Retinal pigment epithelial cell (primary cell): ENCODE data around the gene SMARCC1.

Source experiments
- DNase-seq: peaks from one replicate; pipeline ENCODE4 v3.0.0-alpha.2; 2010; ENCODE audit warnings: low read depth
- H3K4me3 ChIP-seq: 2 replicates; pipeline ENCODE4 v1.5.1; 2011; ENCODE audit warnings: mild to moderate bottlenecking, low read length, control low read depth, moderate library complexity
- CTCF ChIP-seq: conservative IDR thresholded peaks from 2 replicates; pipeline ENCODE4 v1.5.1; 2011; ENCODE audit warnings: low read depth, low read length, control low read depth, inconsistent platforms

SMARCC1 gene

DNA sequence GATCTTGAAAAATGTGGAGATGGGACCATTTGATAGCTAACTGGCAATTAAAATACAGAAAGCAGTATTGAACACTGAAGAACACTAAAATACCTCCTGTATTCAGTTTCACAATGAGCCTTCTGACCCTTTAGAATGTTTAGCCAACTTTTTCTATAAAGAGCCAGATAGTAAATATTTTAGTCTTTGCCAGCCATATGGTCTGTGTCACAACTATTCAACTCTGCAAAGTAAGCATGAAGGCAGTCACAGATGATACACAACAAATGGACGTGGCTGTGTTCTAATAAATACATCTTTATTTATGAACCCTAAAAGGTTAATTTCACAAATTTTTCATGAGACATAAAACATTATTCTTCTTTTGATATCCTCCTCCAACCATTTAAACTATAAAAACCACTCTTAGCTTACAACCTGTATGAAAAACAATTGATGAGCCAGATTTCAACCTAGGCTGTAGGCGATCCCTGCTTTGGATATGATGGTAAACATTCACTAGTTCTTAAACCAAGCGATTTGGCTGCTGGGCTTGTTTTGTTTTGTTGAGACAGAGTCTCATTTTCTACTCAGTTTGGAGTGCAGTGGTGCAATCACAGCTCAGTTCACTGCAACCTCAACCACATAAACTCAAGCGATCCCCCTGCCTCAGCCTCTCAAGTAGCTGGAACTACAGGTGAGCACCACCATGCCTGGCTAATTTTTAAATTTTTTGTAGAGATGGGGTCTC is 189.5 kb downstream of the SMARCC1 start:
- DNase-seq = no peak
- no peak for TF ChIP-seq CTCF

DNA sequence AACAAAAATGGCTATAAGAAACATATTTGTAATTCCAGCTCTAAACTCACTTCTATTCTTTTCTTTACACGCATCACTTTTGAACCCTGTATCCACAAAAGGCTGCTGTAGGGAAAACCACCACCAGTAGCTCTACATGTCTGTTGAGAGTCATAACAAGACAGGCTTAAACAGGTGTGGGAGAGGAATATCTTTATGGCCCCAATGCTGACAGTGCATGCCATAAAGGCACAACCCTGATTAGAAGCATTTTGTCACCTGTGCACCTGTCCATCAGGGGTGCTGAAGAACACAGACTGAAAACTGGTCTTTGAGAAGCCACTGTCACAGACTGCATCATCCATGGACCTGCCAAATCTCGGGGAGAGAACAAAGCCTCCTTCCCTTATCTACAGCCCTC is 191.5 kb downstream of the SMARCC1 start:
- TF ChIP-seq CTCF = no peak
- no peak for DNase-seq
- H3K4me3 ChIP-seq = no peak overlapping the region

More for the DNA sequence above, 189.5 kb downstream of the SMARCC1 start:
- no peak overlapping the region for H3K4me3 ChIP-seq

DNA sequence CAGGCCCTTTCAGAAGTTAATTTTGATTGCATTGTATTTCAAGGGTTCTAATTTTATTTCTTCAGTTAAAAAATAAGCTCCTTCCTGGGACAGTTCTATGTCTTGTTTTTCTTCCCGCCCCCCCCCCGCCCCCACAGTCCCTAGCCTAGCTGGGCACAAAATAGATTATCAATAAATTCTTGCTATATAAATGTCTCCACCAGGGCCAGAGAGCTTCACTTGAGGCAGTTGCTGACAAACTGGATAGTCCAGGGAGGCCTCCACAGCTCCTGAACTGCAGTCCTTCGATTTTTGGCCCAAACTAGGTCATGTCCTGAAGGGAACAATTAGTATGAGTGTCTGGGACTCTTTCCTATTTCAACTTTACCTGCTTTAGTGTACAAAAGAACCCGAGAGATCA is 193.1 kb downstream of the SMARCC1 start:
- DNase-seq = no peak

DNA sequence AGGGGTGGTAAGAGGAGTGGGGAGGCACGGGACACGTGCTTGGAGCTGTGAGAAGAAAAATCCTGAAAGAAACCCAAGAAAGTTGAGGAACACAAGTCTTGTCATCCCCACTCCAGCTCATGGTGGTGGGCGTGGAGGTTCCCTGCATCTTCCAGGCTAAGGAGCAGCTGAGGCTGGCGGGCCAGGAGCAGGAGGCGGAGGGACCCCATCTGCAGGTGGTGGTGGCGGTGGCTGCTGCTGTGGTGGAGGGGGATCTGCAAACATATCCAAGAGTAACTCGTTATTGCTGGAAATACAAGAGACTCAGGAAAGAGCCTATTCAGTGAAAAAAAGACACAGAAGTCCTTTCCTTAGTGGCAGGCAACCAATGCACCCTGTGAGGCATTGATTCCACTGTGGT is 193.6 kb downstream of the SMARCC1 start:
- DNase-seq = no peak
- no peak overlapping the region for H3K4me3 ChIP-seq
- no peak for TF ChIP-seq CTCF

More for the DNA sequence above, 193.1 kb downstream of the SMARCC1 start:
- no peak for TF ChIP-seq CTCF
- no peak overlapping the region for H3K4me3 ChIP-seq

DNA sequence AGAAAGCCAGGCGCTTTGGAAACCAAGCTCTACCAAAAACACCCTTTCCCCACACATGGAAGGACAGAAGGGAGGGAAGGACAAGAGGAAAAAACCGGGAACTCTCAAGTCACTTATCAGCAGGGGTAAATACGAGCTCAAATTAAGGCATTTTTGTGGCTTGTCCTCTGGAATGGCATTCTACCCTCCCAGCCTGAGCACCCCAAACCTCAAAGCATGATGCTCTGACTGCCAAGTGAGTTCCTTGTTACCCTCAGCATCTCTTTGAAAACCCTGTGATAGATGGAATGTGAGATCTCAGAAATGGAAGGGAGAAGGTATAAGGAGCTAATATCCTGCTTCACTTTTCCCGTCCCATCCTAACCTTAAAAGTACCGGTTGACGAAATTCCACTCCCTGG is 194.9 kb downstream of the SMARCC1 start:
- TF ChIP-seq CTCF = no peak
- DNase-seq = no peak
- H3K4me3 ChIP-seq = no peak overlapping the region

DNA sequence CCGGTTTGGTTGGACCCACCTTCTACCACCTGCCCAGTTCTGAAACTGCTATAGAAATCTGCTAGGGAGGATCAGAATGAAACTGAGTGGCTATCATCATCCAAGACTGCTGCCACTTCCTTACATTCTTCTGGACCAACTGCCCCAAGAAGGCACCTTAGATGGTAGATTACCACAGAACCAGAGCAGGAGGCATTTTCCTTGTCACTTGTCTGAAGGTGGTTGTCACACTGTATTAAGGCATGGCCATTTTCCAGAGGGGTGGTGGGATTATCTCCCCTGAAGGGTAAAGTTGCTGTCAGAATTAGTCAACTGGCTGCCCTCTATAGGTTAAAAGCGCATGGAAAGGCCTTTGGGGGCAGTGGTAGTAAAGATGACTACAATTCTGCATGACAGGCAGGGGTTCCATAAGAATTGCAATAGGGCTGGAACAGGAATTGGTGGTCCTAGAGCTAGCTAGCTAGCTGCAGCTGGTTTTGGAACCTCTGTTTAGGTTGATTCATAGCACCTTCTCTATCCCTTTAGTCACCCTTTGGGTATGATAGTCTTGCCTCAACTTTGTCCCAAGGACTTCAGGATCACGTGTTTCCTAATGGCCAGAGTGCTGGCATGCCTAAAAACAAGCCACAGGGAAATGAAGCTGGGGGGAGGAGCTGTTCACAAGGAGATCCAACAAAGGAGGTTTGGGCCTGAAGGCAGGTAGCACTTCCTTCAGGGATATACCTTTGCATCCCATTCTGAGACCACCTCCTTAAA is 198.2 kb downstream of the SMARCC1 start:
- H3K4me3 ChIP-seq = no peak overlapping the region
- no peak for DNase-seq
- no peak for TF ChIP-seq CTCF

- no peak for DNase-seq
- H3K4me3 ChIP-seq = no peak overlapping the region
- TF ChIP-seq CTCF = no peak
These were observed 199.9 kb downstream of the SMARCC1 start for GRCh38 chr3:47581835-47582234.
